DMS79 (cell line): ENCODE data around the gene SMPD1.
"Not testable (repeated sequence)": the region's sequence is repeated elsewhere in the genome, so short reads cannot be mapped to it uniquely, and the experiment has no call there.

Source experiments
- DNase-seq: peaks from one replicate; lab custom pipeline; 2025; lab: John Stamatoyannopoulos, UW

The SMPD1 gene

DNA sequence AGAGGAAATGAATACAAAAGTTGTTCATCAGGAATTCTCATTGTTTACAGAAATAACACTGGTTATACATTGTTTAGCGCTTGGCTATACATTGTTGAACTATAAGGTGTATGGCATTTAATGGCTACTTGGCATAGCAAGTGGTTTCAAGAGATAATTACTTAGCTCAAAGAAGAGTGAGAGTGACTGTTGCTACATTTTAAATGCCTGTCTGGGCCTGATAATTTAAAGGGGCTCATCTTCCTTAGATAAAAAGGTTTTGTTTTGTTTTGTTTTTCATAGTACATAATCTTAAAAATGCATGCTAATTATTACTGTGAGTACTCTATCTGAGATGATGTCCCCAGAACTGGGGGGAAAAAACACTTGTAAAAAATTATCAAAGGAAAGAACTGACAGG is 1.5 kb upstream of the SMPD1 start:
- DNase-seq: no peak

DNA sequence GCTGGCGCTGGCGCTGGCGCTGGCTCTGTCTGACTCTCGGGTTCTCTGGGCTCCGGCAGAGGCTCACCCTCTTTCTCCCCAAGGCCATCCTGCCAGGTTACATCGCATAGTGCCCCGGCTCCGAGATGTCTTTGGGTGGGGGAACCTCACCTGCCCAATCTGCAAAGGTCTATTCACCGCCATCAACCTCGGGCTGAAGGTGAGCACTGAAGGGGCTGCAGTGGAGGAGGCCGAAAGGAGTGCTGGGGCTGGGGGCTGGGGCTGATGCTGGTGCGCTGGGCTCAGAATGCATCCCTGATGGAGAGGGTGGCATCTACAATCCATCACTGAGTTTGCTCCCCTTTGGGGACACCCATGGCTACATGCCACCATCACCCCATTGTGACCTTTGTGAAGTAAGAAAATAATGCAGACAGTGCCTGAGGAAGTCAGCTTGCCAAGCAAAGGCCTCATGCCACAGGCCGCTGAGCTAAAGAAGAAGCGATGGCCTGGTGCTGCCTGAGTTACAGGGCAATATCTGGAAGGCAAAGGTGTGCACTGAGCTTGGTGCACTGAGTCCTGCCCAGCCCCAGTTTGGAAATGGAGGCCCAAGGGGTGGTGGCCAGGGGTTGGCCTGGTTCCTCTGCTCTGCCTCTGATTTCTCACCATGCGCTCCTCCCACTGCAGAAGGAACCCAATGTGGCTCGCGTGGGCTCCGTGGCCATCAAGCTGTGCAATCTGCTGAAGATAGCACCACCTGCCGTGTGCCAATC is 620 bp downstream of the SMPD1 start:
- DNase-seq: no peak

DNA sequence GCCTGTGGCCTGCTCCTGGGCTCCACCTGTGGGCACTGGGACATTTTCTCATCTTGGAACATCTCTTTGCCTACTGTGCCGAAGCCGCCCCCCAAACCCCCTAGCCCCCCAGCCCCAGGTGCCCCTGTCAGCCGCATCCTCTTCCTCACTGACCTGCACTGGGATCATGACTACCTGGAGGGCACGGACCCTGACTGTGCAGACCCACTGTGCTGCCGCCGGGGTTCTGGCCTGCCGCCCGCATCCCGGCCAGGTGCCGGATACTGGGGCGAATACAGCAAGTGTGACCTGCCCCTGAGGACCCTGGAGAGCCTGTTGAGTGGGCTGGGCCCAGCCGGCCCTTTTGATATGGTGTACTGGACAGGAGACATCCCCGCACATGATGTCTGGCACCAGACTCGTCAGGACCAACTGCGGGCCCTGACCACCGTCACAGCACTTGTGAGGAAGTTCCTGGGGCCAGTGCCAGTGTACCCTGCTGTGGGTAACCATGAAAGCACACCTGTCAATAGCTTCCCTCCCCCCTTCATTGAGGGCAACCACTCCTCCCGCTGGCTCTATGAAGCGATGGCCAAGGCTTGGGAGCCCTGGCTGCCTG is 1.4 kb downstream of the SMPD1 start:
- no peak for DNase-seq

DNA sequence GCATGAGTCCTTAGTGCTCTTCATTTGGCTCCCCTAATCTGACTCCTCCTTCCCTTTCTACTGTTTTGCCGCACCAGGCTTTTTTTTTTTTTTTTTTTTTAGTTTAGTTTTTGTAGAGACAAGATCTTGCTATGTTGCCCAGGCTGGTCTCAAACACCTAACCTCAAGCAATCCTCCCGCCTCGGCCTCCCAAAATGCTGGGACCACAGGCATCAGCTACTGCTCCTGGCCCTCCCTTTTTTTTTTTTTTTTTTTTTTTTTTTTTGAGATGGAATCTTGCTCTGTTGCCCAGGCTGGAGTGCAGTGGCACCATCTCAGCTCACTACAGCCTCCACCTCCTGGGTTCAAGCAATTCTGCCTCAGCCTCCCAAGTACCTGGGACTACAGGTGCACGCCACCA is 2.0 kb downstream of the SMPD1 start:
- not testable (repeated sequence) for DNase-seq

DNA sequence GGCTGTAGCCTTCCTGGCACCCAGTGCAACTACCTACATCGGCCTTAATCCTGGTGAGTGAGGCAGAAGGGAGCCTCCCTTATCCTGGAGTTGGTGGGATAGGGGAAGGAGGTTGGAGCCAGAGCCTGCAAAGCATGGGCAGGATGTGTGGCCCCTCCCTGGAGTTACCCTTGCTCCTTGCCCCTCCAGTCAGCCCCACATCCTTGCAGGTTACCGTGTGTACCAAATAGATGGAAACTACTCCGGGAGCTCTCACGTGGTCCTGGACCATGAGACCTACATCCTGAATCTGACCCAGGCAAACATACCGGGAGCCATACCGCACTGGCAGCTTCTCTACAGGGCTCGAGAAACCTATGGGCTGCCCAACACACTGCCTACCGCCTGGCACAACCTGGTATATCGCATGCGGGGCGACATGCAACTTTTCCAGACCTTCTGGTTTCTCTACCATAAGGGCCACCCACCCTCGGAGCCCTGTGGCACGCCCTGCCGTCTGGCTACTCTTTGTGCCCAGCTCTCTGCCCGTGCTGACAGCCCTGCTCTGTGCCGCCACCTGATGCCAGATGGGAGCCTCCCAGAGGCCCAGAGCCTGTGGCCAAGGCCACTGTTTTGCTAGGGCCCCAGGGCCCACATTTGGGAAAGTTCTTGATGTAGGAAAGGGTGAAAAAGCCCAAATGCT is 3.9 kb downstream of the SMPD1 start:
- no peak for DNase-seq

DNA sequence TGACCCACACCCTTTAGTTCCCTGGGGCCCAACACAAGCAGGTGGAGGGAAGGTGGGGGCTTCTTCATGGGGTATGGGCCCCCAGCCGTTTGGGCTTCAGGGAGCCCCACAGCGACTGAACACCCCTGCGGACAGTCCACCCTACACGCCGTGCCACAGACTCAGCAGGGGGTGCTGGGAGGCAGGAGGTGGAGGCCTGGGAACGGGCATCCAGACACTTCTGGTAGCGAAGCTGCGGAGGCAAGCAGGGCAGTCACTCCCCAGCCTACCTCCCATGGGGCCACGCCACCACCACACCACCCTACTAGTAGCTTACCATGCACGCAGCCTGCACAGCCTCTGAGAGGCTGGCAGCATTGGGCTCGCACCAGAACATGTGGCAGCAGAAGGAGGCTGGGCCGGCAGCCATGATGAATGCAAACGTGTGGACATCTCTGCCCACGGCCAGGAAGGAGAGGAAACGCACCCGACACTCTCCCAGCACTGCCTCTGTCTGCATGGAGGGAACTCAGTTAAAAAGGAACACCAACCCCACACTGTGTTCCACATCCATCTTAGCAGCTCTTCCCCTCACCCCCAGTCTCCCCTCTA is 5.3 kb downstream of the SMPD1 start:
- no peak for DNase-seq

DNA sequence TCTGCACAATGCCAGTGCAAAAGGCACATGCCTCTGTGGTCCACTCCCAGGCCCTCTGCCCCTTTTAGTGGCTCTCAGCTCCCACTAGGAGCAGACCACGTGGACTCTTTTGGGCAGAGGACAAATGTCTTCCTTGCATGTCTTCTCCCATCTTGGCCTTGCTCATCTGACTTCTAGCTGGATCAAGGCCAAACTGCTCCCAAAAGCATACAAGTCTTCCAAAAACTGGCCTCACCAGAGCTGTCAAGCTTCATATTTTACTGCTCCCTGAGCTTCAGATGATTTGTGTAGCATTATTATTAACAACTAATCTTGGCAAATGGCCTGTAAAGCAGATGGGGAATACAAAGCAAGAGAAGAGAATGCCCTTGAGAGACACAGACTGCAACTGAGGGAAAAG is 6.9 kb downstream of the SMPD1 start:
- no peak for DNase-seq

DNA sequence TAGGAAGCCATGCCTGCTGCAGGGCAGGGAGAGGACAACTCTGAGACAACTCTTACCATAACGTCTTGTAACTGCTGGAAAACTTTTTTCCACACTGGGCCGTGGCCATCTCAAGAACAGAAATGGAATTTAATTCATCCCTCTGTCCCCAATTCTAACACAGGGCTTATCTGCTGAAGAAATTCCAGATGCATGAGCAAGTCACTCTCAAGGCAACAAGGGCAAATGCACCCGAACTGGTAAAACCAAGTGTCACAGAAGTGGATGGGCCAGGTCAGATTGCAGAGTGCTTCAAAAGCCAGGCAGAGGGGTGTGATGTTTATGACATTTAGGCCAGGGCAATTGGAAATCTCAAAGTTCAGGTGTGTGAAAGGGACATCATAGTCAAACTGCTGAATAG is 7.4 kb downstream of the SMPD1 start:
- DNase-seq: no peak

DNA sequence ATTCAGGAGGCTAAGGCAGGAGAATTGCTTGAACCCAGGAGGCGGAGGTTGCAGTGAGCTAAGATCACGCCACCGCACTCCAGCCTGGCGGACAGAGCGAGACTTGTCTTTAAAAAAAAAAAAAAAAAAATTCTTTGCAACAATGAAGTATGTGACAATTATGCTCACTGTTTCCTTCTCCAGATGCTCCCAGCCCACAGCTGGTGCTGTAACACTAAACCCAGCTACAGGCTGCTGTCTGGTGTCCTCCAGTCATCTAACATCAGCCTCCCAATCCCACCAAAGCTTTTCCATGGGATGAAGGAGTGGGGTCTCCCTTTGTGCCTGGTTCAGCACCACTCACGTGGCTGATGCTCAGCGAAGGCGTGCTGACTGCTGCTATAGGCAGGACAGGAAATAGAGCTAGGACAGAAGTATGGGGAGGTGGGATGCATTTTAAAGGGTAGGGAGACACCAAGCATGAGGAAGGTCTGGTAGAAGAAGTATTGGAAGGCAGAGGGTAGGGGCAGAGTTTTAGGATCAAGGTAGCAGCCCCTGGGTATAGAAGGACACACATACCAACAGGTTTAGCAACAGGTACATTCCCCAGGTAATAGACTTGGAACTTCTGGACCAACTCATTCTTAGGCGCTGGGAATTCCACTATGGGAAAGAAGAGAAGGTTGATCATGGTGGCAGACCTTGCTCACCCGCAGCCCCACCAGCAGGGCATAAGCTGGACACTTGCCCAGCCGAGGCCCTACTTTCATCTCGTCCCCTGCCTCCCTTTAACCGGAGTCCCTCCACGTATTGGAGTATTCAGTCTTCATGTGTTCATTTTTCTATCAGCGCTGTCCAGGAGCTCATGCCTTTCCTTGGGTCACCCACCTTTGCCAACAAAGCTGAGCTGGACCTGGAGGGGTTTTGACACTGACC is 10.4 kb downstream of the SMPD1 start:
- DNase-seq: no peak

DNA sequence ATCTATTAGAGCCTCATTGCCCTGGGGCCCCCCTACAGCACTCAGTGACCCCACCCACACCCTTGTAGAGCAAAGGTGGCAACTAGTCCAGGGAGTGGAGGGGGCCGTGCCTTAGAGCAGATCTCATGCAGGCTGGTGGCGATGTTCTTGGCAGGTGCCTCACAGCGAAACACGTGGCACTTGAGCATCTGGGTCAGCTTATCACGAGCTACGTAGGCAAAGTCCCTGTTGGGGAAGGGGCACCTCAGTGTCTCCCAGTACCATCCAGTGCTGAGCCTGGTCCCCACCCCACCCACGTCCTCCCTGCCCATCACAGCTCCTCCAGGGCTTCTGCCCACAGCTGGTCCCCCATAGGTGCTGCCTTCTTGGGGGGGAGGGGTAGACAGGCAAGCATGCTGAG is 11.2 kb downstream of the SMPD1 start:
- DNase-seq: no peak

DNA sequence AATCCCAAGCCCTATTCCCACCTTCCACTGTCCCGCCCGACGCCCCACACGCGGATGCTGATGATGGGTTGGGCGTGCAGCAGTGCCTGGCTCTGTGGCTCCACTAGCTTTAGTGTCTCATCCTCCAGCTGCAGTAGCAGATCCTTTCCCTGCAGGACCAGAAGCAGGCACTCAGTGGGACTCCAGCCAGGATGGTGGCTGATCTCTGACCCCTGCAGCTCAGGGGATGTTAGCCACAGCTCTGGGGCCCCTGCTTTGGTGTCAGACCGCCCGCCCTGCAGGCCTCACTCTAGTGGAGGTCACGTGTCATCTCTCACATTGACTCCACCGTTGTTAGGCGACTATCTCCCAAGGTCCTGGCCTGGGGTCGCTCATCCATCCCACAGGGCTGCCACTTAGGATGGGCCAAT is 11.8 kb downstream of the SMPD1 start:
- DNase-seq: no peak

DNA sequence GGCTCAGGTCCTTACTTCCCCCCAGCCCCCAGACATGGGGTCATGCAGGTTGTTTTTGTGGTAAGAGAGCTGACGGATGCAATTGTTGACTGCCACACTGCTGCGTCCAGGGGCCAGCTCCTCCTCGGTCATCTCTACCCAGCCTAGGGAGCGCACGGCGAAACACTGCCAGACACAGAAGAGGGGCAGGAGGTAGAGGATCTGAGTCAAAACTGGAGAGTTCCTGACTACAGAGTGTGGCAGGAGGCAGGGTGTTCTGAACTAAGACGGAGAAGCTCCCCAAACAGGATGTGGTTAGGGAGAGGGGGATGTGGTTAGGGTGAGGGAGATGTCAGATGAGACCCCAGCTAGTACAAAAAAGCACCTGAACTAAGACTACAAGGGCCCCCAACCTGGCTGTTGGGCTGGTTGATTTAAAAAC is 12.3 kb downstream of the SMPD1 start:
- no peak for DNase-seq

DNA sequence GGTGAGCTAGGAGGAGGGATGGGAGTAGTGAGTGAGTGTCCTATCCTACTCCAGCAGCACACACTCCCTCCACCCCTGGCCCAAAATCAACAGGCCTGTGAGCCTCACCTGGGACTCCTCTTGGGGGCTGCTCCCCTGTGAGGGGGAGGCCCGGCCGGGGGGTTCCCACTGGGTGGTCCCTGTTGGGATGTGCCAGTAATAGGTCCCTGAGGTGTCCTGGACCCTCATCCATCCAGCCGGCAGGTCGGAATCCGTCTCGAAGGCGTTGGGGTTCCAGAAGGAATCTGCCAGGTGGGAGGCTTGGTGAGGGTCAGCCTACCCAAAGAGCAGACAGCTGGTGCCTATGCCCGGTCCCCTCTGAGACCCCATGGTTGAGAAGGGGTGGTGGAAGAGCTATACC is 13.3 kb downstream of the SMPD1 start:
- no peak for DNase-seq

DNA sequence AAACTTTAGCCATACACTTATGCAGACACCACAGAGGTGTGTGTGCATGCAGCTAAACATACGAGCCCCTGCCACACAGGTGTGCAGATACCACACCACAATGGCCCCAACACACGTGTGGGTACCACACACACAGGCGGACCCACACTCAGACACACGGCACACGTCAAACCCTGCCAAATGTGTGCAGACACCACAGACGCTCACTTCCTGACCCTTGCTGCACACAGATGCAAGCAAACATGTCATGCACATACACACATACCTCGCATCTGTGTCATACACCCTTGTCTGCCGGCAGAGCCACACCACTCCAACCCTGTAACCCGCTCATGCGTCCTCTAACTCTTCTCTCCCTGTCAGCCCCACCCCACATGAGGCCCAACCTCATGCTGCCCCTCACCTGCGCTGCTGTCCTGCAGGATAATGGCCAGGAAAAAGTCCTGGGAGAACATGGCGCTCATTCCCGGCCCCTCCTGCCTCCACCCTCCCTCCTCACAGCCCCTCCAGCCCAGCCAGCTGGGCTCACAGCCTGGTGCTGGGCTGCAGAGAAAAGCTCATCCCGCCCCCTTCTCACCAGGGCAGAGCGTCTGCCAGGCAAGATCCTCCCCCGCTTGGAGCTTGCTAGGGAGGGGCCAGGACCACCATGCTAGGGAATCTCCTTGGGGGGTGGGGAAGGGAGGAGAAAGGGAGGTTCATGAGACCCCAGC is 14.2 kb downstream of the SMPD1 start:
- DNase-seq: no peak

DNA sequence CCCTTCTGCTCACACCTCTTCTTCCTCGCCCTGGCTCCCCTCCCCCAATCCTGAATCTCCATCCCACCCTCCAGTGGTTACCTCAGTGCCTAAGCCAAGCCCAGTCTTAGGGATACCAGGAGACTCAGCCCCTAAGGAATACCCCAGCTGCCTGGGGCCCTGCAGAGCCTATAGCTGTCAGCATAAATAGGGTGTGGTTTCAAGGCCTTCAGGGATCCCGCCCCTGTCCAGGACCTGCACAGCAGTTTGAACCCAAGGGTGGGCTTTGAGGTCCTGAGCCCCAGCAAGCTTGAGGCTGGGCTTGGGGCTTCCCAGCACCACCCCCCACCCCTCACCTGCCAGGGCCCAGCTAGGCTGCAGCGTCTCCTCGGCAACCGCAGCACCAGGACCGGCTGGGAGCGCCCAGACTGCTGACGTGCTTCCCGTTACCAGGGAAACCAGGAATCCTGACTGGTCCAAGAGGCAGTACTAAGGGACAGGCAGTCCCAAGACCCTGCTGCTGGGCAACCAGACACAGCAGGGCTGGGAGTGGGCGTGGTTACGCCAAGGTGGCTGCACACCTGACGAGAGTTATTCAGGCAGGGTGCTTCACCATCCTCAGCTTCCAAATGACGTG is 14.9 kb downstream of the SMPD1 start:
- peak; percentile 69 for DNase-seq

DNA sequence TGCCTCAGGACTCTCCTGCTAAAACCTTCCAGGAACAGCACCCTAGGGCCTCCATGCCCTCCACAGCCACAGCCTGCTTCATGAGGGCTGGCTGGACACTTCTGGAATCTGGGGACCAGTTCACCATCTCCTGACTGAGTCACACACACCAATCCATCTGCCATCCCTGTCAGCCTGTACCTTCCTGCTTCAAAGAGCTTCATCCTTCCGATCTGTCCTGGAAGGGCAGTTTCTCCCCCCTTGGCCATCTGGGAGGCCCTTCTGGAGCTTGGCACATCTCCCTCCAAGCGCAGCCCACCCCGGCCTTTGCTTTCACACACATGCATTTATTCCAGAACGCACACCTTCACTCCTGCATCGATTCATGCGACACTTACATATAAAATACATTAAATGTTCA is 15.6 kb downstream of the SMPD1 start:
- no peak for DNase-seq

DNA sequence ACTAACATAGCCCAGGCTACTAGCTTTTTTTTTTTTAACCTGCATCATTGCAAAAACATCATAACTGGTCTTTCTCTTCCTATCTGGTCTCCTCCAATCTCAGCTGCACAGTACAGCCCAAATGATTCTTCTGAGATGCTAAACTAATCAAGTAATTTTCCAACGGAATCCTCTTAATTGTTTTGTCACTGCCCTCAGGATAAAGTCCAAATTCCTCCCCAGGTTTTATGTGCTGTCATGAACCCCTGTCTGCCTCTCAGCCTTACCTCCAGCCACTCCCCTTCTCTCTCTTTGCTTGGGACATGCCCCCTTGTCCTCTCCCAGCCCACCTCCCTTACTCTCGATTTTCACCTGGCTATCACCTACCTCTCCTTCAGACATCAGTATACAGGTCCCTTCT is 16.1 kb downstream of the SMPD1 start:
- no peak for DNase-seq

DNA sequence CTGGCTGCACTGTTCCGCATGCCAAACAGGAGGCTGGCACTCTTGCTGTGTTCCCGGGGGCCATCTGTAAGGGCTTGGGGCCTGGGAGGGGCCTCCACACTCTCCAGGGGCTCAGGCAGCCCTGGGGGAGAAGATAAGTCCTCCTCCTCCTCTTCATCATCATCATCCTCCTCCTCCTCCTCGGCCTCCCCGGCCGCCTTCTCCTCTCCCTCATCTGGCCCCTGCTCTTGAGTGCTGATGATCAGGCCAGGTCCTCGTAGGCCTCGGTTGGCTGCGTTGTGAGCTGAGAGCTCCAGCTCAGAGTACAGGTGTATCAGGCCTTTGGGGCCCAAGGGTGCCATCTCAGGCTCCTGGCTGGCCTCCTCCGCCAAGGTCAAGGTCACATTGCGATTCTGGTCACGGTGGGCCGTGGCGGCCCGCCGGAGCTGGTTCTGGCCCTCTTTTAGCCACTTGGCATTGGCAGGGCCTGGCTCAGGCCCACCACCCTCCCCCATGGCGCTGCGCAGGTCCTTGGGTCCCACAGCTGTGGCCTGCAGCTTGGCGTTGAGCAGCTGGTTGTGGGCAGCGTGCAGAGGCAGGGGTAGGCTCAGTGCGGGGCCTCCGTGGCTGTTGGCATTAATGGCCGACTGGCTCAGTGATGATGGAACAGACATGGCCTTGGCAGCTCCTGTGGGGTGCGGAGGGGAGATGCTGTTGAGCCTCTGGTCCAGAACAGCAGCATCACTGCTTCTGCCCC is 20.6 kb downstream of the SMPD1 start:
- no peak for DNase-seq

DNA sequence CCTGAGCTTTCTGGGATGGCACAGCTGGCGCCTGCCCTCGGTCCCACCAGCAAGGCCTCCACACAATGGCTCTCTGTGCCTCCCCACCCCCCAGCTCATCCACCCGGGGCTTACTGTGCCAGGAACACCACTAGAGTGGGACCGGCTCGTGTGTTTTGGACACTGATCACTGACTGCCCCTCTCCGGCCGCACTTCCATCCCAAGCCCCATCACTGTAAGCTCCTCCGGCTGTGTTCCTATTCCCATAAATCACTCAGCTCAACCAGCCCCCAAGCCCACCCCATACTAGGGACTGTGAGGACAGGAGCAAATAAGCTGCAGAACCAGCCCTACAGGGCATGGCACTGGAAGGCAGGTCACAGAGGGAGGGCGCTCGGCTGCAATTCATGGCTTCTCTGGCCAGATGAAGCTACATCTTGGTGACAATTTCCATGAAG is 21.3 kb downstream of the SMPD1 start:
- DNase-seq: no peak

DNA sequence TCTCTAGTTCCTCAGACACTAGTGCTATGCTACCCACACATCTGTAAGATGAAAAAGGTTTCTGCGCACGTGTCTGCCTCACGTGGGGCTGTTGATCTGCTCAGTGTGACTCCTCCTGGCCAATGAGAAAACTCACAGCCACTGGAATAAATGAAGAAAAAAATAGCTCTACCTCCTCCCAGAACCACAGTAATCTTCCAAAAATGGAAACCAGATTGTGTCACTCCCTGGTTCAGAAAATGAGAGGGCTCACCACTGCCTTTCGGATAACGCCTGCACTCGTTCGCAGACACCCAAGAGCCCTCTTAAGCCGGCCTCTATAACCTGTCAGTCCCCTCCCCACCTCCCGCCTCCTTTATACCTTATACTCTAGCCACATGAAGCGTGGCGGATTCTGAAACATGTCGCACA is 23.5 kb downstream of the SMPD1 start:
- no peak for DNase-seq
